Muscle layer of duodenum (tissue), 2 donors: Measurements from ENCODE around the gene TUBB.

Experiments
- H3K27ac ChIP-seq: one replicate; pipeline ENCODE4 v1.7.0; 2013; ENCODE audit warnings: mild to moderate bottlenecking, low read length
- H3K27me3 ChIP-seq: one replicate; pipeline ENCODE4 v1.7.0; 2013; ENCODE audit warnings: low read depth, mild to moderate bottlenecking, control low read depth, low read length
- H3K36me3 ChIP-seq, 2 donors: one replicate each; pipeline ENCODE4 v1.7.0; 2013; ENCODE audit warnings: low read length in 2 of 2, control low read depth in 1 of 2, mild to moderate bottlenecking in 1 of 2; ENCODE audit not compliant: insufficient read depth in 2 of 2, control insufficient read depth in 1 of 2
- H3K4me1 ChIP-seq, 2 donors: one replicate each; pipeline ENCODE4 v1.7.0; 2013; ENCODE audit warnings: low read length in 2 of 2, mild to moderate bottlenecking in 2 of 2, control low read depth in 1 of 2, moderate library complexity in 1 of 2; ENCODE audit not compliant: insufficient read depth in 2 of 2, control insufficient read depth in 1 of 2
- H3K4me3 ChIP-seq, 2 donors: one replicate each; pipeline ENCODE4 v1.7.0; 2013; ENCODE audit warnings: low read length in 2 of 2, low read depth in 1 of 2, mild to moderate bottlenecking in 1 of 2
- H3K9me3 ChIP-seq, 2 donors: one replicate each; pipeline ENCODE4 v1.7.0; 2013; ENCODE audit warnings: low read length in 2 of 2, control low read depth in 1 of 2, mild to moderate bottlenecking in 1 of 2; ENCODE audit not compliant: control insufficient read depth in 1 of 2
- donor health status: healthy.

TUBB gene

DNA sequence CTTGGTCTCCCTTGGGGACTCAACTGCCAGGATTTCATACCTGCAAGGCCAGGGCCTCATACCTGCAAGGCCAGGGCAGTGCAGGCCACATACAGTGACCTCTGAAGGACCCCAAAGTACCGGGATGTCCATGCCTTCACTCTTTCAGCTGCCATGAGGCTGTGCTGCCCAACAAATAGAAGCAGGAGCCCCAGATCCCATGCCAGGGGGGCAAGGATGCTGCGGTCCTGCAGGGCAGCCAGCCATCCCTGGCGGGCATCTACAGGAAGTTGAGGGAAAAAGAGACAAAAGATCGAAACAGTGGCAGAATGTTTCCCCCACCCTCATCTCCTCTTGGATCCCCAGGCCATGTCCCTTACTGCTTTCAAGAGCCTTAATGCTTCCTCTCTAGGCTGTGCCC lies 30.2 kb upstream of the TUBB start:
- peak overlapping the region; percentile 68 for H3K27ac ChIP-seq
- no peaks in the 10 kb centered on the region for H3K9me3 ChIP-seq
- peaks cover 0 to 6% of the 10 kb centered on the region in 2 donors for H3K36me3 ChIP-seq
- H3K4me1 ChIP-seq, result peaks cover 24 to 25% of the 10 kb centered on the region in 2 donors
- no peaks in the 10 kb centered on the region for H3K27me3 ChIP-seq
- H3K4me3 ChIP-seq, result peak overlapping the region; percentile 74 to 91

DNA sequence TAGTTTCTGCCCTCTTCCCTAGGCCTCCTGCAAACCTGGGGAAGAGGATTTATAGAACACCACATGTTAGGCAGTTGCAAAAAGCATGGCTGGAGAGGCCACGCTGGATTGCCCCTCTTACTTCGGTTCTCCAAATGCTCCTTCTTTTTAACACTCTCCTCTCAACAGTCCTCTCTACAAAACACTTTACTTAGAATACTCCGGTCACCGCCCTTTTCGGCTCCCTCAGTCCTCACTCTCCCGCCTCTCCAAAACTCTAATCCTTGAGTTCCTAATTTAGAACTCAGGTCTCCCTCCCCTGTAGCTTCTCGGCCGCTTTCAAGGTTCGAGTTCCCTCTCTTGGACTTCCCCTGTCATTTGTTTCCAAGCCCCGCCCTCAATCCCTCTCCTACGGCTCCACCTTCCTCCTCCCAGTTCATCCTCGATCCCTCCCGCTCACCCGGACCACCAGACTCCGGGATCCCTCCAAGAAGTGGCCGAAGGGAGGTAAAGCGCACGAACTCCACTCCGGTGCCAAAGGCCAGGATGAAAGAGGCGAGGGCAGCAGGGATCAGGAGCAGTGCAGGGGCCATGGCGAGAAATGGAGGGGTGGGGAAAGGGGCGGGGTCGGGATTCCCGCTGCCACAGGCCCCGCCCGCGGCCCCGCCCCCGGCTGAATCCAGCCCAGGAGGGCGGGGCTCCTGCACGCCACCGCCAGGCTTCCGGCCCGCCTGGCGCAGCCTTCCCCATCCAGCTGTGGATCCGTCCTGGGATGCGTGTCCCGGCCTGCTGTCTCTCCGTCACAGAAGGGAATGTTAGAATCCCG lies 29.5 kb upstream of the TUBB start, which contains the start of gene NRM:
TSS of gene NRM (minus strand) at position 582 of the 805 bp plus-strand sequence. CDS start at position 572, 10 bp downstream.
- H3K27me3 ChIP-seq, result no peaks in the 10 kb centered on the region
- H3K36me3 ChIP-seq, result peaks cover 0 to 6% of the 10 kb centered on the region in 2 donors
- peaks cover 24 to 25% of the 10 kb centered on the region in 2 donors for H3K4me1 ChIP-seq
- no peaks in the 10 kb centered on the region for H3K9me3 ChIP-seq
- H3K4me3 ChIP-seq, result peak within 1 kb of the TSS; percentile 74 to 91
- peak within 1 kb of the TSS; percentile 68 for H3K27ac ChIP-seq

DNA sequence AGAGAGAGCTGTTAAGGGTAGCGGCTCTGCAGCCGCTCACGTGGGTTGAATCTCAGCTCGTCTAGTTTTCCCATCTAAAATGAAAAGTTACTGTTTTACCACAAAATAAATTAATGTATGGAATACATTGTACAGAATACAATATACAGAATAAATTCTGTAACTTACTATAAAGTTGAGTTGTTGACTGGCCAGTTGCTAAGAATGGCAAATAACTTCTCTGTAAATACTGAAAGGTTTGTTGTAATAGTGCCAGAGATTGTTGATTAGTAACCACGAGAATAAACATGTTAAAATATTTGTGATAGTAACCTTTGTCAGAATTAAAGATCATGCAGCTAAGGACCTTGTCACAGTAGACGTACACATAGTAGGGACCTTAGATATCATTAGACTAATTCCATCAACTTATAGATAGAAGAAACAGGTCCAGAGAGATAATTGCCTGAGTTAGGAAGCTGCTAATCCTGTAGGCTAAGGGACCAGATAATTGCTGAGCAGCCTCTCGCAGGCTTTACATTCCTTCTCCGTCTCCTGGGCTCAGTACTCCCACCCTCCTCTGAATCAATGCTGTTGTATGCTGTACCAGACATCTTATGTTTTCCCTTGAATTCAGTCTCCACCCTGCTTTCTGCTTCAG lies 28.8 kb upstream of the TUBB start:
- Histone ChIP-seq H3K4me3 (peak overlapping the region; percentile 74 to 91), H3K4me1 (peaks cover 24 to 25% of the 10 kb centered on the region in 2 donors), H3K9me3 (no peaks in the 10 kb centered on the region), H3K36me3 (peaks cover 0 to 4% of the 10 kb centered on the region in 2 donors), H3K27ac (peak overlapping the region; percentile 68), H3K27me3 (no peaks in the 10 kb centered on the region)

DNA sequence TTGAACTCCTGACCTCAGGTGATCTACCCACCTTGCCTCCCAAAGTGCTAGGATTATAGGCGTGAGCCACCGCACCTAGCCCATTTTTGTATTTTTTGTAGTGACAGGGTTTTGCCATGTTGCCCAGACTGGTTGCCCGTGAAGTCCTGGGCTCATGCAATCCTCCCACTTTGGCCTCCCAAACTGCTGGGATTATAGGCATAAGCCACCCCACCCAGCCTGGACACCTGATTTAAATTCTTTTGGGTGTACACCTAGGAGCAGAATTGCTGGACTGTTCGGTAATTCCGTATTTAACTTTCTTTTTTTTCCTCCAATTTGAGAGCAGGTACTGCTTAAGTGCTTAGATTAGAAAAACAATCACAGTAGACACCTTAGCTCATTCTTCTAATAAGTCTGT lies 23.7 kb upstream of the TUBB start:
- Histone ChIP-seq H3K4me3 (no peak overlapping the region), H3K36me3 (peaks cover 0 to 4% of the 10 kb centered on the region in 2 donors), H3K27me3 (no peaks in the 10 kb centered on the region), H3K9me3 (no peaks in the 10 kb centered on the region), H3K4me1 (no peaks in the 10 kb centered on the region), H3K27ac (no peak overlapping the region)

DNA sequence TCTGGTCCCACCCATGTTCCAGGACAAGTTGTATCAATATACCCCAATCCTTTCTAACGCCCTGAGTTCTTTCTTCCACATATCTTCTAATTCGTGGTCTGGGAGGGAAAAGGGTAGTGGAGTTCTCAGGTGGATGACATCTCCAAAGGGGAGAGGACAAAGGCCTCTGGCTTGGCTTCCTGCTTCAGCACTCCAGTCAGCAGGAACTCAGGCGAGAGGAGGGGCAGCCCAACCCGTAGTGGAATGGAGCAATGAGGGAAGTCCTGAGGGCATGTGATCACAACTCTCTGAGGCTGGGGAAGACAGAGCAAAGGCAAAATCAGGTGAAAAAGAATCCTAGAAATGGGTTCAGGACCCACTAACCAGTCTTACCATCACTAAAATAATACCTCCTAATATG lies 19.8 kb upstream of the TUBB start:
- Histone ChIP-seq H3K9me3 (no peaks in the 10 kb centered on the region), H3K27me3 (no peaks in the 10 kb centered on the region), H3K36me3 (peaks cover 11 to 25% of the 10 kb centered on the region in 2 donors), H3K4me3 (no peak overlapping the region), H3K27ac (no peak overlapping the region), H3K4me1 (no peaks in the 10 kb centered on the region)

DNA sequence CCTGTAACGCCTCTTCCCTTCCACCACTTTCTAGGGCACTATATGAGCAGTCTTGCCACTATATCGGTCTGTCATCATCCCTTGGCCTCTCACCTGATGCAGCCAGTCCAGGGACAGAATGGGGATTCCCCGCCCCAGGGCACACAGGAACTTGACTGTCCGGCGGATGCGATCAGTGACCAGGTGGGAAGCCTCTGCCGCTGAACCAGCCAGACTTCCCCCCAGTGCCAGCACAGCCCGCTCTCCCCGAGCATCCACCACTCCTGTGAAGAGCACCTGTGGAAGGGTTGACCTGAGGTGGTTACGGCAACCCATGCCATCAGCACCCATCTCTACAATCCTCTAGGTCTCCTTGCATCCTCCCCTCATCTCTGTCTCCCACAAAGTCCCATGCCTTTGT lies 17.1 kb upstream of the TUBB start:
- Histone ChIP-seq H3K4me1 (no peaks in the 10 kb centered on the region), H3K4me3 (no peak overlapping the region), H3K27me3 (no peaks in the 10 kb centered on the region), H3K36me3 (peaks cover 17 to 40% of the 10 kb centered on the region in 2 donors), H3K27ac (no peak overlapping the region), H3K9me3 (no peaks in the 10 kb centered on the region)

DNA sequence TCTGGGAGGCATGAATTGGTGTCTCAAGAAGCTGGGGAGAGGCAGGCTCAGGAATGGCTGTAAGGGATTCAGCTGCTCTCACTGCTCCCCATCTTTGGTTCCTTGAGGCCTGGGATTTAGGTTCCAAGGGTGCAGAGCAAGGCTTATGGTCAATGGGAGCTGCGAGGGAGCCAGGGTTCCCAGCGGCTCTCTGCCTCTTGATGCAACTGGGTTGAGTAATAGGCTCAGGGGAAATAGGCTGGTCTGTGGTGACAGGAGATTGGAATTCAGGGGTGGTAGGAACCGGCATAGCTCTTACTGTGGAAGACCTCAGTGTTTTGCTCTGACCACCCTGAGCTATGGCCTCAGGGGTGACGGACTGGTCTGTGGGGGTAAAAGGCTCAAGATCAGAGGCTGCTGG lies 16.3 kb upstream of the TUBB start:
- H3K4me1 ChIP-seq, result no peaks in the 10 kb centered on the region
- H3K36me3 ChIP-seq, result peaks cover 20 to 43% of the 10 kb centered on the region in 2 donors
- no peak overlapping the region for H3K27ac ChIP-seq
- no peak overlapping the region for H3K4me3 ChIP-seq
- no peaks in the 10 kb centered on the region for H3K9me3 ChIP-seq
- no peaks in the 10 kb centered on the region for H3K27me3 ChIP-seq

DNA sequence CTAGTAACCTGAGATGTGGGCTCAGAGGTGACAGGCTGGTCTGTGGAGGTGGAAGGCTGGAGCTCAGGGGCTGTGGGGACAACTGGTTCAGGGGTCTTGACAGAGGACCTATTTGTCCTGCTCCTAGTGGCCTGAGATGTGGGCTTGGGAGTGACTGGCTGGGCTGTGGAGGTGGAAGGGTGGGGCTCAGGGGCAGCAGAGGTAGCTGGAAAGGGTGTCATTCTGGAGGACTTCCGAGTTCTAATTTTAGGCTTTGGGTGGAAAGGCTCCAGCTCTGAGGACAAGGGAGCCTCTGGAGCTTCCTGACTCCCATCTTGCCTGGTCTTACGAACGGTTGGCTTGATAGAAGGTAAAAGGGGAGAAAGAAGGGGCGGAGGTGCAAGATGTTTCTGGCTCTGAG lies 14.5 kb upstream of the TUBB start:
- H3K27ac ChIP-seq, result no peak overlapping the region
- H3K36me3 ChIP-seq, result peaks cover 20 to 55% of the 10 kb centered on the region in 2 donors

DNA sequence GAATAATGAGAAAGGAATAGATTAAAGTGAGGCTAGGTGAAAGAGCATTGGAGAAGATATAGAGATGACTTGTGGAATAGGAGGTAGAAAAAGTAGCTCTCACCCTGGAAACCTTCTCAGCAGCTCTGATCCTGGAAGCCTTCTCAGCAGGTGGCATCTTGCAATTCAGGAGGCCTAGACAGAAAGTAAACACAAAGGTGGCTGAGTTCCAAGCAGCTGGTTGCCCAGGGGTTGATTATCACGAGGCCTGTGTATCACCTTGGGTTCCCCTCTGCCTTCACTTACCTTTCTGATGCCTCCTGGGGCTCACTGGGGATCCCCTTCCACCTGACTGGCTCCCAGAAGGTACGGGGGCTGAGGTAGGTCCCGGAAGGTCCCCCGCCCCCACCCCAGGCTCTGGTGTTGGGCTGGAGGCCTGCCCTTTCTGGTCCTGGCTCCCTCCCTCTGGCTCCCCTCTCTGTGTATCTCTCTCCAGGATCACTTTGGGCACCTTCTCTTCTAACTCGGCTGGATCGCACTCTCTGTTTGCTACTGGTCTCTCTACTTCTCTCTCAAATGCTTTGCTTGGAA lies 12.8 kb upstream of the TUBB start:
- Histone ChIP-seq H3K27me3 (no peaks in the 10 kb centered on the region), H3K9me3 (no peaks in the 10 kb centered on the region), H3K4me3 (no peak overlapping the region), H3K27ac (no peak overlapping the region), H3K4me1 (no peaks in the 10 kb centered on the region), H3K36me3 (peaks cover 32 to 70% of the 10 kb centered on the region in 2 donors)

More for the DNA sequence above, 14.5 kb upstream of the TUBB start:
- H3K4me1 ChIP-seq, result no peaks in the 10 kb centered on the region
- no peak overlapping the region for H3K4me3 ChIP-seq
- no peaks in the 10 kb centered on the region for H3K27me3 ChIP-seq
- H3K9me3 ChIP-seq, result no peaks in the 10 kb centered on the region

DNA sequence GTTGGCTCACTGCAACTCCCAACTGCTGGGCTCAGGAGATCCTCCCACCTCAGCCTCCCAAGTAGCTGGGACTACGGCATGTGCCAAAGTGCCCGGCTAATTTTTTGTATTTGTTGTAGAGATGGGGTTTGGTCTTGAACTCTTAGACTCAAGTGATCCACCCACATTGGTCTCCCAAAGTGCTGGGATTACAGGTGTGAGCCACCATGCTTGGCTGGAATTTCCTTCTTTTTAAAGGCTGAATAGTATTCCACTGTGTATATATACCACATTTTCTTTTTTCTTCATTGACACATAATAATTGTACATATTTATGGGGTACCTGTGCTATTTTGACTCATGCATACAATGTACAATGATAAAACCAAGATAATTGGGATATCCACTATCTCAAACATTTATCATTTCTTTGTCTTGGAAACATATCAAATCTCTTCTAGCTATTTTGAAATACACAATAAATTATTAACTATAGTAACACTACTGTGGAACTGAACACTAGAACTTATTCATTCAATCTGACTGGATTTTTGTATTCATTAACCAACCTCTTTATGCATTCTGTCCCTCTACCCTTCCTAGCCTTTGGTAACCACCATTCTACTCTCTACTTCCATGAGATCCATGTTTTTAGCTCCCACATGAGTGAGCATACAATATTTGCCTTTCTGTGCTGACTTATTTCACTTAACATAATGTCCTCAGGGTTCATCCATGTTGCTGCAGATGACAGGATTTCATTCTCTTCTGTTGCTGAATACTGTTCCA lies 10.9 kb upstream of the TUBB start:
- H3K27me3 ChIP-seq, result no peaks in the 10 kb centered on the region
- H3K4me3 ChIP-seq, result no peak overlapping the region
- no peak overlapping the region for H3K27ac ChIP-seq
- H3K36me3 ChIP-seq, result peaks cover 38 to 72% of the 10 kb centered on the region in 2 donors
- H3K9me3 ChIP-seq, result no peaks in the 10 kb centered on the region
- no peaks in the 10 kb centered on the region for H3K4me1 ChIP-seq
